Measurements from ENCODE around the gene TEAD3. TPM values are rescaled to one million over a fixed set of nuclear protein-coding genes. Genes with fewer than 3 reads are reported as not detected.

The TEAD3 gene
- total and polyA plus RNA-seq, 2 experiments from 2014 or later: 15.0 to 26.5 TPM

DNA sequence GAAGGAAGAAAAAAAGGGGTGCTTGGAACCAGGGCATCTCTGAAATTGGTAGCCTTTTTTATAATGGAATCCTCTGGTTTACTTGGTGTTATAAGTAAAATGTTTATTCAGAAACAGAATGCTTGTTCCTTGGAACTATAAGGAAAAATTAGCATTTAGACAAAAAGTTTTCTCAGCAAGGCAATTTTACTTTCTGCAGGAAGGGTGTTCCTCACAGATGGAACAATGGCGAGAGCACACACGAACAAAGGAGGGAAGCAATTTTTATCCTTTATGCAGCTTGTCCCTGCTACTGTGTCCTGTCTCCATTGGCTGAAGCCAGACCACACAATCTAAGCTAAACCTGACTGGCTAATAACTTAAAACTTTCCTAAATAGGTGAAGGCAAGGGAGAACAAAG, 67.4 kb downstream of the TEAD3 start:
- H3K9me3 Mint-ChIP-seq: peaks cover 23% of the 10 kb centered on the region
- H3K36me3 Mint-ChIP-seq (ENCODE audit: low read depth): peaks cover 27% of the 10 kb centered on the region
- Histone ChIP-seq H3K79me2 (replicated peaks; ENCODE audit: insufficient read depth) (no peaks in the 10 kb centered on the region), H3K4me1 (ENCODE audit: insufficient read depth) (peaks cover 15% of the 10 kb centered on the region), H2AFZ (no peak overlapping the region), H3K9me2 (ENCODE audit: insufficient read depth) (no peaks in the 10 kb centered on the region), H3K36me3 (ENCODE audit: insufficient read depth) (peaks cover 3% of the 10 kb centered on the region; the same call in 1 of the 2 replicates), H4K20me1 (replicated peaks; ENCODE audit: insufficient read depth) (no peaks in the 10 kb centered on the region), H3F3A (replicated peaks; ENCODE audit: low read depth) (no peaks in the 10 kb centered on the region), H3K4me2 (no peak overlapping the region), H3K4me3 (no peak overlapping the region), H3K27ac (ENCODE audit: low read depth) (no peak overlapping the region), H3K27me3 (ENCODE audit: insufficient read depth) (no peaks in the 10 kb centered on the region)
- H3K4me3 Mint-ChIP-seq: no peak overlapping the region
- no peaks in the 10 kb centered on the region for H3K27me3 Mint-ChIP-seq (ENCODE audit: insufficient read depth, low read depth, poor library complexity)
- ATAC-seq: no peak
- no peak for DNase-seq (ENCODE audit: low spot score)
- H3K4me1 Mint-ChIP-seq: peaks cover 27% of the 10 kb centered on the region
- TF ChIP-seq ETS1 (IDR thresholded peaks at IDR 0.05) (no peak), NANOG (IDR thresholded peaks at IDR 0.05; ENCODE audit: borderline replicate concordance) (no peak), JUNB (IDR thresholded peaks at IDR 0.05; ENCODE audit: unreplicated experiment) (no peak), EZH2phosphoT487 (IDR thresholded peaks at IDR 0.05; ENCODE audit: unreplicated experiment) (no peak), STAT1 (IDR thresholded peaks at IDR 0.05; ENCODE audit: unreplicated experiment) (no peak), ZNF114 (CRISPR knock-in tag; IDR thresholded peaks at IDR 0.05) (no peak)
- no peak overlapping the region for H3K27ac Mint-ChIP-seq

GRCh38 chr6:35428421-35429149, 68.3 kb downstream of the TEAD3 start:
- H3K4me2 ChIP-seq: 0 out of 2 replicates have a peak overlapping the region, but pooled peaks have one; percentile 55
- TF ChIP-seq, protein P1, sequence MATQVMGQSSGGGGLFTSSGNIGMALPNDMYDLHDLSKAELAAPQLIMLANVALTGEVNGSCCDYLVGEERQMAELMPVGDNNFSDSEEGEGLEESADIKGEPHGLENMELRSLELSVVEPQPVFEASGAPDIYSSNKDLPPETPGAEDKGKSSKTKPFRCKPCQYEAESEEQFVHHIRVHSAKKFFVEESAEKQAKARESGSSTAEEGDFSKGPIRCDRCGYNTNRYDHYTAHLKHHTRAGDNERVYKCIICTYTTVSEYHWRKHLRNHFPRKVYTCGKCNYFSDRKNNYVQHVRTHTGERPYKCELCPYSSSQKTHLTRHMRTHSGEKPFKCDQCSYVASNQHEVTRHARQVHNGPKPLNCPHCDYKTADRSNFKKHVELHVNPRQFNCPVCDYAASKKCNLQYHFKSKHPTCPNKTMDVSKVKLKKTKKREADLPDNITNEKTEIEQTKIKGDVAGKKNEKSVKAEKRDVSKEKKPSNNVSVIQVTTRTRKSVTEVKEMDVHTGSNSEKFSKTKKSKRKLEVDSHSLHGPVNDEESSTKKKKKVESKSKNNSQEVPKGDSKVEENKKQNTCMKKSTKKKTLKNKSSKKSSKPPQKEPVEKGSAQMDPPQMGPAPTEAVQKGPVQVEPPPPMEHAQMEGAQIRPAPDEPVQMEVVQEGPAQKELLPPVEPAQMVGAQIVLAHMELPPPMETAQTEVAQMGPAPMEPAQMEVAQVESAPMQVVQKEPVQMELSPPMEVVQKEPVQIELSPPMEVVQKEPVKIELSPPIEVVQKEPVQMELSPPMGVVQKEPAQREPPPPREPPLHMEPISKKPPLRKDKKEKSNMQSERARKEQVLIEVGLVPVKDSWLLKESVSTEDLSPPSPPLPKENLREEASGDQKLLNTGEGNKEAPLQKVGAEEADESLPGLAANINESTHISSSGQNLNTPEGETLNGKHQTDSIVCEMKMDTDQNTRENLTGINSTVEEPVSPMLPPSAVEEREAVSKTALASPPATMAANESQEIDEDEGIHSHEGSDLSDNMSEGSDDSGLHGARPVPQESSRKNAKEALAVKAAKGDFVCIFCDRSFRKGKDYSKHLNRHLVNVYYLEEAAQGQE (IDR thresholded peaks at IDR 0.05; ENCODE audit: unreplicated experiment): no peak
- no peak for TF ChIP-seq CTCF (conservative IDR thresholded peaks at IDR 0.05; ENCODE audit: low read depth in 2 of 2)
- TF ChIP-seq JUNB (IDR thresholded peaks at IDR 0.05; ENCODE audit: unreplicated experiment): no peak

More at GRCh38 chr6:35428421-35429149, 68.3 kb downstream of the TEAD3 start:
- no peaks in the 10 kb centered on the region for H3F3A ChIP-seq (replicated peaks; ENCODE audit: low read depth)
- H3K4me3 Mint-ChIP-seq: no peak overlapping the region
- H3K36me3 ChIP-seq (ENCODE audit: insufficient read depth): peaks cover 3% of the 10 kb centered on the region; the same call in 1 of the 2 replicates
- no peaks in the 10 kb centered on the region for H4K20me1 ChIP-seq (replicated peaks; ENCODE audit: insufficient read depth)
- H3K27ac Mint-ChIP-seq: peak overlapping the region; percentile 81; the same call in 1 of the 2 replicates
- H3K9me2 ChIP-seq (ENCODE audit: insufficient read depth): no peaks in the 10 kb centered on the region
- no peak overlapping the region for H2AFZ ChIP-seq
- no peak overlapping the region for H3K27ac ChIP-seq (ENCODE audit: low read depth)
- H3K27me3 Mint-ChIP-seq (ENCODE audit: insufficient read depth, low read depth, poor library complexity): no peaks in the 10 kb centered on the region
- H3K36me3 Mint-ChIP-seq (ENCODE audit: low read depth): peaks cover 27% of the 10 kb centered on the region
- no peaks in the 10 kb centered on the region for H3K79me2 ChIP-seq (replicated peaks; ENCODE audit: insufficient read depth)
- H3K27me3 ChIP-seq (ENCODE audit: insufficient read depth): no peaks in the 10 kb centered on the region
- ATAC-seq (no peak; the same call in 2 of the 3 replicates), DNase-seq (ENCODE audit: low spot score) (no peak)
- H3K9me3 Mint-ChIP-seq: peaks cover 23% of the 10 kb centered on the region
- peaks cover 15% of the 10 kb centered on the region for H3K4me1 ChIP-seq (ENCODE audit: insufficient read depth)
- peaks cover 27% of the 10 kb centered on the region for H3K4me1 Mint-ChIP-seq
- no peak overlapping the region for H3K4me3 ChIP-seq

All from GM23338 (cell line).